HG02759 (cell line): ENCODE results near the gene RGMB.

Experiments
- ATAC-seq: cut with Tn5 transposase; IDR thresholded peaks from one replicate; pipeline ENCODE4 v1.9.1; 2021; ENCODE audit warnings: mild to moderate bottlenecking, moderate library complexity; ENCODE audit not compliant: unreplicated experiment

Gene RGMB

GRCh38 chr5:98767581-98767980 lies 5.9 kb upstream of the RGMB start:
- no peak for ATAC-seq

DNA sequence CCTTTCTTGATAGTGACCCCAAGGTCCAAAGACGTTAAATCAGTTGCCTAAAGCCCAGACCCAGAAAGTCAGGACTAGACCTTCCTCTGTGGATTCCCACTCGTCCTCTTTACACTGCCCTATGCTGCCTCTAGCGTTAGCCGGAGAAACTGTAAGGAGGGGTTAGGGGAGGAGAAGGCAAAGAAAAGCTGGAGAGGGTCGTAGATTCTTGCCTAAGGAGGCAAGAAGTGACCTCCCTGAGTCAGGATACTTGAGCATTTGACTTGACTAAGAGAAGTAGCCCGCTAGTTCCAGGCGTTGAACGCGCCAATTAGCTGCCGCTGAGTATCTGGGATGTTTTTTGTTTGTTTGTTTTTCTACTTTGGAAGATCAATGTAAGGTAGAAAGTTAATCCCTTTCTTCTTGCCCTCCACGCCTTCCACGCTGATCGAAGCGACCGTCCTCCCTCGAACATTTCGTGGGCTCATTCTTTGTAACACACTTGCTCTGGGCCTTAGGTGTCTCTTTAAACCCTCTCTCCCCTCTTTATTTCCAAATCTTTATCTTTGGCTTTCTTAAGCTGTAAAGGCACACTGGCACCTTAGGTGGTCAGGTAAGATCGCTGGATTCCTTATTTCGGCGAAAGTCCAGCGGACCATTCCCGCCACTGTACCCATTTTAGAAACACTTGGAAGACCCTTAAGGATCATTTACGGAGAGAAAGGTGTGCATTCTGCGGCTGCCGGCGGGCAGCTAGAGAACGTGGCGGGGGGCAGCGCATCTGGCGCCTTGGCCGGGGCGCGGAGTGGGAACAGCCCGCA lies 5.1 kb upstream of the RGMB start:
- ATAC-seq, result peak; percentile 37

- ATAC-seq, result no peak
These were observed 4.6 kb upstream of the RGMB start for GRCh38 chr5:98768960-98769209.

DNA sequence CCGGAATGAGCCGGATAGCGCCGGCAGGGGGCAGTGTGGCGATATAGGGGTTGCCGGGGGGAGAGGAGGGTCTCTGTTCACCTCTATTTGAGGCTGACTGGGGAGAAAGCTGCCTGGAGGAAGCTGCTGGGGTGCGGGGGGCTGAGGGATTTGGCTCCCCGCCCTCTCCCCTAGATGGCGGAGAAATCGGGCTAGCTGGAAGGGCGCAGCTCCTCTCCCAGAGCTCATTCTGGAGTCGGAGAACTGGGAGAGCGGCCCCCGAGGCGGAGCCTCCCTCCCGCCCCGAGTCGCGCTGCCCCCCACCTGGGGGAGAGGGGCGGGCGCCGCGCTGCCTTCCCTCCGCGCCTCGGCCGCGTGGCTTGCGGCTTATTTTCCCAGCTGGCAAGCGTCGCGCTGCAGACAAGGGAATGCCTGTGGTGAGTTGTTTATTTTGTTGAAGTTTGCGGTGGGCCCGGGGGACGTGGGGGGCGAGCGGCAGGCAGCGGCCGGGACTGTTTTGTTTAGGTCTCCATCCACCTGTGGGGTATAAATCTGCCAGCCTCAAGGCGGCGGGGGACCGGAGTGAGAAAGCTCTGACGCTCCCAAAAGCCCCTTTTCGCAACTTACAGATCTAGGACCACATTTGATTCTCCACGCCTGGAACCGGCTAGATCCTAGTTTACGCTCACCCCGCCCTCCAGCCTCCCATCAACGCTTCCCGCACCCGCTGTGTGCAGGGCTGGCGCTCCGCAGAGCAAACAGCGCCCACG lies 4.1 kb upstream of the RGMB start:
- no peak for ATAC-seq

GRCh38 chr5:98769959-98770208 lies 3.6 kb upstream of the RGMB start:
- ATAC-seq, result no peak

GRCh38 chr5:98770209-98770910 lies 3.1 kb upstream of the RGMB start:
- no peak for ATAC-seq

GRCh38 chr5:98770911-98771322 lies 2.5 kb upstream of the RGMB start:
- no peak for ATAC-seq

DNA sequence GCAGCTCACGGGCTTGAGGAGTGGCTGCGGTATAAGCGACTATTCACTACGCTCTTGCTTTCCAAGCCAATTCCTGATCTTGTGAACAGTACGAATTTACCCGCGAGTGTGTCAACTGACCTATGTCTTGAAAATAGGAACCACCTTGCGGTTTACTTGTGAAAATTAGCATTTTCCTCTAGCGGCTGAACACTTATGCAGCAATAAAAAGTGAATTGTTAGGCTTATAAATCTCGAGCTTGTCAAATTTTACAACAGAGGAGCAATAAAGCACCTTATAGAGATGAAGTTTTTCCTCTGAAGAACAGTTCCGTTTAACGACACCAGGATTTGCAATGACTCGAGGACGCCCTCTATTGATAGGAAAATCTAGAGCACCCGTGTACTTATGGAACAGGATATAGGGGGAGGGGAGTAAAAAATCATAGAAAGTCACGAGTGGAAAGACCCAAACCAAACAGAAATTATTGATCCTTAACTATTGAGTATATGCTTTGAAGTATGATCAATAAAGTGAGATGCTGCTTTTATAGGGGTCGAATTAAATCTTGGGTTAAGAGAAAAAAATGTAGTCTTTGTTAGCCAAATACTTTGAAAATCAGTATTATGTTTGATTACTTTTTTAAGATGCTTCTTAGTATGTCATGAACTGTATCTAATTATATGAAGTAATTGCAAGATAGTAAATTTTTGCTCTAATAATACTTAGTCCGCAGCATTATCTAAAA lies 1.9 kb upstream of the RGMB start:
- no peak for ATAC-seq

GRCh38 chr5:98772415-98773213 lies 849 bp upstream of the RGMB start:
- peak; percentile 18 for ATAC-seq

- no peak for ATAC-seq
These were observed 324 bp upstream of the RGMB start for GRCh38 chr5:98773214-98773463.

DNA sequence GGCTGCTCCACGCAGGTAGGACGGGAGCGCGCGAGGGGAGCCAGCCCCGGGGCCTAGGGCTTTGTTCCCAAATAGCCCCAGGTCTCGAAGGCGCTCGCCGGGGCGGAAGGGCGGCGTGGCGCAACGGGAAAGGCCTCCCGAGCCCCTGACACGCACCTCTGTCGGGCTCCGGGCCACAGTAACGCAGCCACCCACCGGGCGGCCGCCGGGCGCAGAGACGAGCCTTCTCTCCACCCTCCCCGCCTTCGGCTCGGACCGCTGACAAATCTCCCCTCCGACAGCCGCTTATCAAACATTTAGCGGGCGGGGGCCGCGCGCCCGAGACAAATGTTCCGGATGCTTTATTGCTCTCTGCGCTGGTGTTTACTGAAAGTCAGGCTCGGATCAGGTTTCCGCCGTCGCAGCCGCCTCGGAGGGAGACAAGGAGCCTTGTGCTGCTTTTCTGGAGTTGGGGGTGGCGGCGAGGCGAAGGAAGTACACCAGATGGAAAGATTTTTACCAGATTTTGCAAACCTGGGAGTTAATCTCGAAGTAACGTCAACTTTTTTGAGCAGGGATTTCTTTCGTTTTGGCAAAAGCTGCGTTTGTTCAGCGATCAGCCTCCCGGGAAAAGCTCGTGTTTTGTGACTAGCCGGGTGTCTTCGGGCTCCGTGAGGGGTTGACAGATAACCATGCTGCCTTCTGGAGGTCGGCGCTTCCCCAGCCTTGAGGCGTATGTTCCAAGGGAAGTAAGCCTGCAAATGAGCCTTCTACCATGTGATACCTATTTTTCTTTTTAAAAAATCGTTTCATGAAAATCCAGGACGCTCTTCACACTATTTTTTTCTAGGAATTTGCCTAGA lies 950 bp downstream of the RGMB start:
- ATAC-seq, result peak; percentile 27

GRCh38 chr5:98775246-98776065 lies 2.0 kb downstream of the RGMB start:
- no peak for ATAC-seq

- ATAC-seq, result no peak
These were observed 2.7 kb downstream of the RGMB start for GRCh38 chr5:98776066-98776705.

- no peak for ATAC-seq
These were observed 3.8 kb downstream of the RGMB start for GRCh38 chr5:98777295-98777694.

DNA sequence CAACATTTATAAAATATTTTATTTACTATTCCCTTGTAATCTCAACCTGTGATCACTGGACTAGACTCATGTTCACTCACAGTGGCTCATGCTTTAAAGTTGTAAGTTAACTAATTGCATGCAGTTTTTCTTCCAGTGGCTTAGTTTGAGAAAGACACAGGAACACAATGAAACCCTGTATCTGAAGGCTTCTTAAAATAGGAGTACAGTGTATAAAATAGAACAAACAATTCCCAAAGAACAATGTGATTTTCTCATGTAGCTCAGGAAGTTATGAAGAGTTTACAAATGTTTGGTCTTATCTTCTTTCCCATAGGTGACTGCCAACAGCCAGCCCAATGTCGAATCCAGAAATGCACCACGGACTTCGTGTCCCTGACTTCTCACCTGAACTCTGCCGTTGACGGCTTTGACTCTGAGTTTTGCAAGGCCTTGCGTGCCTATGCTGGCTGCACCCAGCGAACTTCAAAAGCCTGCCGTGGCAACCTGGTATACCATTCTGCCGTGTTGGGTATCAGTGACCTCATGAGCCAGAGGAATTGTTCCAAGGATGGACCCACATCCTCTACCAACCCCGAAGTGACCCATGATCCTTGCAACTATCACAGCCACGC lies 5.9 kb downstream of the RGMB start:
- ATAC-seq, result no peak

DNA sequence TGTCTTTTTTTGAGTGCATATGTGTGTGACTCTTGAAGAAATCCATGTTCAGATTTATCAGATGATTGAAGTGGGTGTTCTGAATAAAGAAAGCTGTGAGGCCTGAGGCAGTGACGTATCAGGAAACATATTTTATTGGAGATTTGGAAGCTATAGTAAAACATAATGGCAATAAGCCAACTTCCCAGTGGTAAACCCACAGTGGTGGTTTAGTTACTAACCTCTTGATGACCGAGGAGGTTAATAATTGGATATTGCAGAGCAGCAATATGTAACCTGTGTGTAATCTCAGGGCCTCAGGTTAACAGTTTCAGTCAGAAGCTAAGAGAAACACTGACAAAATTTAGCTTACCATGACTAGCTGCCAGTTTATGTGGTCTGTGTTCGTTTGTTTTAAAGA lies 6.9 kb downstream of the RGMB start:
- ATAC-seq, result no peak

DNA sequence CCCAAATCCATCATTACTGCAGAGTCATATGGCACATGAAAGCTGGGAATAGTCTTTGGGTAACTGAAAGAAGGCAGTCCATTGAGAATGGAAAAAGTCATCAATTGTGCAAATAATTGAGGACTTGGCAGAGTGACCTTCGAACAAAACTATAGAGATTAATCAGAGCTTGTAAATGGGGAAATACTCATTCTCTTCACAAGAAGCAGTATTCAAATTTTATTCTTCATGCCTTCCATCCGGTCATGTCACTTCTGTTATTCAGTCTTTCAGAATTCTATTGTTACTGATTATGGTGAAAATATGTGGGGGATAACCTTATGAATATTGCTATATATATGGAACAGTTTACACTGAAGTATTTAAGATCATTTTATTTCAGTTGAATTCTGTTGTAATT lies 8.1 kb downstream of the RGMB start:
- ATAC-seq, result no peak

GRCh38 chr5:98781964-98782363 lies 8.5 kb downstream of the RGMB start:
- ATAC-seq, result no peak
